ENCODE measurements around the gene TCERG1. TPM values are rescaled to one million over a fixed set of nuclear protein-coding genes. Genes with fewer than 3 reads are reported as not detected.
A peak's percentile ranks its signal among the peaks of the same experiment; 100 is the strongest.

The TCERG1 gene
- total and polyA plus RNA-seq, 9 of the 15 experiments (the other 6 are each of a cell fraction or from before 2014, with no cell fraction given): 50.3 to 148 (median 119) TPM

GRCh38 chr5:146446861-146447733 lies at the start of gene TCERG1 (continued):
- TF ChIP-seq, protein P1, sequence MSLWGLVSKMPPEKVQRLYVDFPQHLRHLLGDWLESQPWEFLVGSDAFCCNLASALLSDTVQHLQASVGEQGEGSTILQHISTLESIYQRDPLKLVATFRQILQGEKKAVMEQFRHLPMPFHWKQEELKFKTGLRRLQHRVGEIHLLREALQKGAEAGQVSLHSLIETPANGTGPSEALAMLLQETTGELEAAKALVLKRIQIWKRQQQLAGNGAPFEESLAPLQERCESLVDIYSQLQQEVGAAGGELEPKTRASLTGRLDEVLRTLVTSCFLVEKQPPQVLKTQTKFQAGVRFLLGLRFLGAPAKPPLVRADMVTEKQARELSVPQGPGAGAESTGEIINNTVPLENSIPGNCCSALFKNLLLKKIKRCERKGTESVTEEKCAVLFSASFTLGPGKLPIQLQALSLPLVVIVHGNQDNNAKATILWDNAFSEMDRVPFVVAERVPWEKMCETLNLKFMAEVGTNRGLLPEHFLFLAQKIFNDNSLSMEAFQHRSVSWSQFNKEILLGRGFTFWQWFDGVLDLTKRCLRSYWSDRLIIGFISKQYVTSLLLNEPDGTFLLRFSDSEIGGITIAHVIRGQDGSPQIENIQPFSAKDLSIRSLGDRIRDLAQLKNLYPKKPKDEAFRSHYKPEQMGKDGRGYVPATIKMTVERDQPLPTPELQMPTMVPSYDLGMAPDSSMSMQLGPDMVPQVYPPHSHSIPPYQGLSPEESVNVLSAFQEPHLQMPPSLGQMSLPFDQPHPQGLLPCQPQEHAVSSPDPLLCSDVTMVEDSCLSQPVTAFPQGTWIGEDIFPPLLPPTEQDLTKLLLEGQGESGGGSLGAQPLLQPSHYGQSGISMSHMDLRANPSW (CRISPR knock-in tag; IDR thresholded peaks at IDR 0.05): no peak; the same call in 1 of the 2 replicates
- TF ChIP-seq WHSC1 (IDR thresholded peaks at IDR 0.05; ENCODE audit: low read length) (no peak), CCAR2 (IDR thresholded peaks at IDR 0.05; ENCODE audit: low read depth, low read length) (no peak), ZNF263 (CRISPR knock-in tag; IDR thresholded peaks at IDR 0.05; ENCODE audit: borderline replicate concordance) (peak; percentile 91), DIDO1 (tag; IDR thresholded peaks at IDR 0.05; ENCODE audit: low read depth) (peak; percentile 55; the same call in 1 of the 2 replicates), CEBPG (CRISPR knock-in tag; IDR thresholded peaks at IDR 0.05) (peak; percentile 38; the same call in 1 of the 2 replicates), CEBPG (tag; conservative IDR thresholded peaks at IDR 0.05 in 1 of 2, IDR thresholded peaks at IDR 0.05 in 1 of 2) (0 out of 4 replicates have a peak, but pooled peaks of 1 of the 2 experiments have one; percentile 55), YY1 (IDR thresholded peaks at IDR 0.05; ENCODE audit: borderline replicate concordance in 1 of 3, control insufficient read depth in 1 of 3, extremely low read depth in 1 of 3, insufficient read depth in 3 of 3, insufficient read length in 1 of 3, insufficient replicate concordance in 2 of 3, low read depth in 1 of 3, low read length in 2 of 3) (peak; percentile 82 to 94 (median 91)), PTTG1 (tag; IDR thresholded peaks at IDR 0.05; ENCODE audit: low read depth) (0 out of 2 replicates have a peak, but pooled peaks have one; percentile 75), SETDB1 (IDR thresholded peaks at IDR 0.05; ENCODE audit: low read length) (no peak), CSDE1 (IDR thresholded peaks at IDR 0.05) (no peak), ZNF408 (CRISPR knock-in tag; IDR thresholded peaks at IDR 0.05; ENCODE audit: low read depth) (no peak), ZNF143 (CRISPR knock-in tag; IDR thresholded peaks at IDR 0.05) (peak; percentile 70), POLR2B (IDR thresholded peaks at IDR 0.05; ENCODE audit: low read depth, partially characterized antibody) (peak; percentile 76), U2AF1 (optimal IDR thresholded peaks at IDR 0.05; ENCODE audit: low read depth, low read length) (peak; percentile 61), SMAD2 (IDR thresholded peaks at IDR 0.05; ENCODE audit: low read depth, low read length) (no peak), BRD4 (IDR thresholded peaks at IDR 0.05) (peak; percentile 94)
- TF ChIP-seq, protein P2, sequence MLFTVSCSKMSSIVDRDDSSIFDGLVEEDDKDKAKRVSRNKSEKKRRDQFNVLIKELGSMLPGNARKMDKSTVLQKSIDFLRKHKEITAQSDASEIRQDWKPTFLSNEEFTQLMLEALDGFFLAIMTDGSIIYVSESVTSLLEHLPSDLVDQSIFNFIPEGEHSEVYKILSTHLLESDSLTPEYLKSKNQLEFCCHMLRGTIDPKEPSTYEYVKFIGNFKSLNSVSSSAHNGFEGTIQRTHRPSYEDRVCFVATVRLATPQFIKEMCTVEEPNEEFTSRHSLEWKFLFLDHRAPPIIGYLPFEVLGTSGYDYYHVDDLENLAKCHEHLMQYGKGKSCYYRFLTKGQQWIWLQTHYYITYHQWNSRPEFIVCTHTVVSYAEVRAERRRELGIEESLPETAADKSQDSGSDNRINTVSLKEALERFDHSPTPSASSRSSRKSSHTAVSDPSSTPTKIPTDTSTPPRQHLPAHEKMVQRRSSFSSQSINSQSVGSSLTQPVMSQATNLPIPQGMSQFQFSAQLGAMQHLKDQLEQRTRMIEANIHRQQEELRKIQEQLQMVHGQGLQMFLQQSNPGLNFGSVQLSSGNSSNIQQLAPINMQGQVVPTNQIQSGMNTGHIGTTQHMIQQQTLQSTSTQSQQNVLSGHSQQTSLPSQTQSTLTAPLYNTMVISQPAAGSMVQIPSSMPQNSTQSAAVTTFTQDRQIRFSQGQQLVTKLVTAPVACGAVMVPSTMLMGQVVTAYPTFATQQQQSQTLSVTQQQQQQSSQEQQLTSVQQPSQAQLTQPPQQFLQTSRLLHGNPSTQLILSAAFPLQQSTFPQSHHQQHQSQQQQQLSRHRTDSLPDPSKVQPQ (CRISPR knock-in tag; IDR thresholded peaks at IDR 0.05; ENCODE audit: borderline replicate concordance): peak; percentile 64; the same call in 1 of the 2 replicates
- TF ChIP-seq, protein P3, sequence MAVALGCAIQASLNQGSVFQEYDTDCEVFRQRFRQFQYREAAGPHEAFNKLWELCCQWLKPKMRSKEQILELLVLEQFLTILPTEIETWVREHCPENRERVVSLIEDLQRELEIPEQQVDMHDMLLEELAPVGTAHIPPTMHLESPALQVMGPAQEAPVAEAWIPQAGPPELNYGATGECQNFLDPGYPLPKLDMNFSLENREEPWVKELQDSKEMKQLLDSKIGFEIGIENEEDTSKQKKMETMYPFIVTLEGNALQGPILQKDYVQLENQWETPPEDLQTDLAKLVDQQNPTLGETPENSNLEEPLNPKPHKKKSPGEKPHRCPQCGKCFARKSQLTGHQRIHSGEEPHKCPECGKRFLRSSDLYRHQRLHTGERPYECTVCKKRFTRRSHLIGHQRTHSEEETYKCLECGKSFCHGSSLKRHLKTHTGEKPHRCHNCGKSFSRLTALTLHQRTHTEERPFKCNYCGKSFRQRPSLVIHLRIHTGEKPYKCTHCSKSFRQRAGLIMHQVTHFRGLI (CRISPR knock-in tag; IDR thresholded peaks at IDR 0.05): no peak
- TF ChIP-seq, protein P4, sequence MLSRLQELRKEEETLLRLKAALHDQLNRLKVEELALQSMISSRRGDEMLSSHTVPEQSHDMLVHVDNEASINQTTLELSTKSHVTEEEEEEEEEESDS (CRISPR knock-in tag; IDR thresholded peaks at IDR 0.05): no peak
